Measurements from ENCODE around the gene GSN.

Gene GSN

GRCh38 chr9:121339437-121339836 lies 71.5 kb downstream of the GSN start:
- H3K79me2 ChIP-seq (ENCODE audit: insufficient read depth, low read length) = no peaks in the 10 kb centered on the region
- H3K4me2 ChIP-seq (ENCODE audit: low read depth, low read length, poor library complexity, severe bottlenecking) = no peak overlapping the region
- peaks cover 26% of the 10 kb centered on the region for H3K4me1 ChIP-seq (ENCODE audit: insufficient read depth, low read length, poor library complexity, severe bottlenecking)
- no peaks in the 10 kb centered on the region for H4K20me1 ChIP-seq (ENCODE audit: insufficient read depth, low read length, poor library complexity, severe bottlenecking)
- no peaks in the 10 kb centered on the region for H3K9me3 ChIP-seq (ENCODE audit: insufficient read depth, low read depth, low read length)
- no peak overlapping the region for H3K4me3 ChIP-seq (ENCODE audit: low read length, poor library complexity, severe bottlenecking)
- H3K9me2 ChIP-seq (replicated peaks; ENCODE audit: low read depth, low read length) = no peaks in the 10 kb centered on the region
- H3F3A ChIP-seq (ENCODE audit: low read depth) = no peaks in the 10 kb centered on the region
- H2AFZ ChIP-seq (ENCODE audit: low read length) = no peak overlapping the region
- no peak overlapping the region for H3K9ac ChIP-seq (ENCODE audit: low read depth, low read length, poor library complexity, severe bottlenecking)
- H3K36me3 ChIP-seq (ENCODE audit: insufficient read depth, low read length) = no peaks in the 10 kb centered on the region
- TF ChIP-seq EZH2phosphoT487 (IDR thresholded peaks at IDR 0.05; ENCODE audit: borderline replicate concordance) (no peak), CTCF (conservative IDR thresholded peaks at IDR 0.05; ENCODE audit: low read length) (no peak)
- H3K27me3 ChIP-seq (ENCODE audit: insufficient read depth, low read length, poor library complexity, severe bottlenecking) = no peaks in the 10 kb centered on the region

- no peaks in the 10 kb centered on the region for H3K9me2 ChIP-seq (replicated peaks; ENCODE audit: low read depth, low read length)
- H2AFZ ChIP-seq (ENCODE audit: low read length) = no peak overlapping the region
- H3K4me3 ChIP-seq (ENCODE audit: low read length, poor library complexity, severe bottlenecking) = no peak overlapping the region
- no peaks in the 10 kb centered on the region for H3F3A ChIP-seq (ENCODE audit: low read depth)
- peaks cover 25% of the 10 kb centered on the region for H3K4me1 ChIP-seq (ENCODE audit: insufficient read depth, low read length, poor library complexity, severe bottlenecking)
- H3K9me3 ChIP-seq (ENCODE audit: insufficient read depth, low read depth, low read length) = no peaks in the 10 kb centered on the region
- no peak overlapping the region for H3K9ac ChIP-seq (ENCODE audit: low read depth, low read length, poor library complexity, severe bottlenecking)
- H3K36me3 ChIP-seq (ENCODE audit: insufficient read depth, low read length) = no peaks in the 10 kb centered on the region
- H3K4me2 ChIP-seq (ENCODE audit: low read depth, low read length, poor library complexity, severe bottlenecking) = no peak overlapping the region
- no peaks in the 10 kb centered on the region for H3K79me2 ChIP-seq (ENCODE audit: insufficient read depth, low read length)
- H4K20me1 ChIP-seq (ENCODE audit: insufficient read depth, low read length, poor library complexity, severe bottlenecking) = no peaks in the 10 kb centered on the region
- H3K27me3 ChIP-seq (ENCODE audit: insufficient read depth, low read length, poor library complexity, severe bottlenecking) = no peaks in the 10 kb centered on the region
- TF ChIP-seq CTCF (conservative IDR thresholded peaks at IDR 0.05; ENCODE audit: low read length) (no peak), EZH2phosphoT487 (IDR thresholded peaks at IDR 0.05; ENCODE audit: borderline replicate concordance) (no peak)
These were observed 72.9 kb downstream of the GSN start for GRCh38 chr9:121340676-121341392.

GRCh38 chr9:121344184-121344583 lies 76.2 kb downstream of the GSN start:
- no peak overlapping the region for H3K9ac ChIP-seq (ENCODE audit: low read depth, low read length, poor library complexity, severe bottlenecking)
- H3K27me3 ChIP-seq (ENCODE audit: insufficient read depth, low read length, poor library complexity, severe bottlenecking) = peaks cover 5% of the 10 kb centered on the region
- H2AFZ ChIP-seq (ENCODE audit: low read length) = no peak overlapping the region
- H3K9me2 ChIP-seq (replicated peaks; ENCODE audit: low read depth, low read length) = no peaks in the 10 kb centered on the region
- TF ChIP-seq CTCF (conservative IDR thresholded peaks at IDR 0.05; ENCODE audit: low read length) = no peak
- TF ChIP-seq EZH2phosphoT487 (IDR thresholded peaks at IDR 0.05; ENCODE audit: borderline replicate concordance) = no peak
- H3K79me2 ChIP-seq (ENCODE audit: insufficient read depth, low read length) = no peaks in the 10 kb centered on the region
- H4K20me1 ChIP-seq (ENCODE audit: insufficient read depth, low read length, poor library complexity, severe bottlenecking) = no peaks in the 10 kb centered on the region
- no peak overlapping the region for H3K4me2 ChIP-seq (ENCODE audit: low read depth, low read length, poor library complexity, severe bottlenecking)
- H3F3A ChIP-seq (ENCODE audit: low read depth) = no peaks in the 10 kb centered on the region
- no peaks in the 10 kb centered on the region for H3K36me3 ChIP-seq (ENCODE audit: insufficient read depth, low read length)
- peaks cover 4% of the 10 kb centered on the region for H3K4me1 ChIP-seq (ENCODE audit: insufficient read depth, low read length, poor library complexity, severe bottlenecking)
- H3K9me3 ChIP-seq (ENCODE audit: insufficient read depth, low read depth, low read length) = no peaks in the 10 kb centered on the region
- no peak overlapping the region for H3K4me3 ChIP-seq (ENCODE audit: low read length, poor library complexity, severe bottlenecking)
